Esophagus muscularis mucosa (tissue), 3 donors: ENCODE measurements around the gene BLOC1S3.

Experiments used
- EP300 ChIP-seq: sonication (generic); formaldehyde crosslinking; IDR thresholded peaks from one replicate; pipeline ENCODE4 v1.6.1; 2017; ENCODE audit warnings: antibody characterized with exemption
- TF ChIP-seq, protein P1 (sequence below), 3 experiments: fragments of 200-600 bp in 2 of 3; fragments of 450-650 bp in 1 of 3; sonication (generic) in 2 of 3; IDR thresholded peaks; one replicate each; pipeline ENCODE4 v1.5.1; 2017 to 2019; ENCODE audit warnings: antibody characterized with exemption in 3 of 3, mild to moderate bottlenecking in 2 of 3, moderate library complexity in 1 of 3

DNA sequence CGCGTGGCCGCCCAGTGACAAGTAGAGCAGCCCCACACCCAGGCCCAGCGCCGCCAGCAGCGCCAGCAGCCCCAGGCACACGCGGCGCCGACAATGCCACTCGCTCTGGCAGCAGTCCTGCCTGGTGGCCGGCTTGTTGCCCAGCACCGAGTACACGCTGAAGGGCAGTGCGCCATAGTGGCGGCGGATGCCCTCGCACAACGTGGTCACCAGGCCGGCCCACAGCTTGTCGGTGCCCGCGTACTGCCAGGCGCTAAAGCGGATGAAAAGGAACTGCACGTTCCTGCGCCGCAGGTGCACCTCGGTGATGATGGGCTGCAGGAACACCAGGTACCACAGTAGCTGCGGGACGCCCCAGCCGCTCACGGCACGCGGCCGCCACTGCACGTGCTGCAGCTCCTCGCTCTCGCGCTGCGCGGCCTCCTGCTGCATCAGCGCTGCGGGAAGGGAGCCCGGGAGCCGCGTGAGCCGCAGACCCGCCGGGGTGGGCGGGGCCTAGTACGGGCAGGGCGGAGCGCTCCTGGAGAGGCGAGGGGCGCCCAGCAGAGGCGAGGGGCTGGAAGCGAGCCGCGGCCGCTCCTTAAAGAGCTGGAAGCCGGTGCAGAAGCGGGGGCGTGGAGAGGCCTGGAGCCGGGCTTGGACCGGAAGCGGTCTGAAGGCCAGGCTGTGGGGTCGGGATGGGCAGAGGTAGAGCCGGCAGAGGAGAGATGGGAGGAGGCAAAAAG lies 25.1 kb upstream of the BLOC1S3 start:
- TF ChIP-seq, protein P1, sequence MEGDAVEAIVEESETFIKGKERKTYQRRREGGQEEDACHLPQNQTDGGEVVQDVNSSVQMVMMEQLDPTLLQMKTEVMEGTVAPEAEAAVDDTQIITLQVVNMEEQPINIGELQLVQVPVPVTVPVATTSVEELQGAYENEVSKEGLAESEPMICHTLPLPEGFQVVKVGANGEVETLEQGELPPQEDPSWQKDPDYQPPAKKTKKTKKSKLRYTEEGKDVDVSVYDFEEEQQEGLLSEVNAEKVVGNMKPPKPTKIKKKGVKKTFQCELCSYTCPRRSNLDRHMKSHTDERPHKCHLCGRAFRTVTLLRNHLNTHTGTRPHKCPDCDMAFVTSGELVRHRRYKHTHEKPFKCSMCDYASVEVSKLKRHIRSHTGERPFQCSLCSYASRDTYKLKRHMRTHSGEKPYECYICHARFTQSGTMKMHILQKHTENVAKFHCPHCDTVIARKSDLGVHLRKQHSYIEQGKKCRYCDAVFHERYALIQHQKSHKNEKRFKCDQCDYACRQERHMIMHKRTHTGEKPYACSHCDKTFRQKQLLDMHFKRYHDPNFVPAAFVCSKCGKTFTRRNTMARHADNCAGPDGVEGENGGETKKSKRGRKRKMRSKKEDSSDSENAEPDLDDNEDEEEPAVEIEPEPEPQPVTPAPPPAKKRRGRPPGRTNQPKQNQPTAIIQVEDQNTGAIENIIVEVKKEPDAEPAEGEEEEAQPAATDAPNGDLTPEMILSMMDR (IDR thresholded peaks at IDR 0.05) = no peak
- TF ChIP-seq EP300 = no peak
